HG03139 (cell line): Measurements from ENCODE around the gene RSPH10B2.
"Not testable (repeated sequence)": the region's sequence is repeated elsewhere in the genome, so short reads cannot be mapped to it uniquely, and the experiment has no call there.

Experiments
- ATAC-seq: cut with Tn5 transposase; IDR thresholded peaks from one replicate; pipeline ENCODE4 v1.9.1; 2021; ENCODE audit not compliant: unreplicated experiment

The RSPH10B2 gene

GRCh38 chr7:6753964-6754363 lies at the start of gene RSPH10B2:
Gene RSPH10B2 (plus strand): TSS chr7:6754103. CDS start chr7:6757678, 3,575 bp downstream.
- ATAC-seq: not testable (repeated sequence)

- ATAC-seq: peak; percentile 22
These were observed 47.8 kb upstream of the RSPH10B2 start for GRCh38 chr7:6705959-6706665.

DNA sequence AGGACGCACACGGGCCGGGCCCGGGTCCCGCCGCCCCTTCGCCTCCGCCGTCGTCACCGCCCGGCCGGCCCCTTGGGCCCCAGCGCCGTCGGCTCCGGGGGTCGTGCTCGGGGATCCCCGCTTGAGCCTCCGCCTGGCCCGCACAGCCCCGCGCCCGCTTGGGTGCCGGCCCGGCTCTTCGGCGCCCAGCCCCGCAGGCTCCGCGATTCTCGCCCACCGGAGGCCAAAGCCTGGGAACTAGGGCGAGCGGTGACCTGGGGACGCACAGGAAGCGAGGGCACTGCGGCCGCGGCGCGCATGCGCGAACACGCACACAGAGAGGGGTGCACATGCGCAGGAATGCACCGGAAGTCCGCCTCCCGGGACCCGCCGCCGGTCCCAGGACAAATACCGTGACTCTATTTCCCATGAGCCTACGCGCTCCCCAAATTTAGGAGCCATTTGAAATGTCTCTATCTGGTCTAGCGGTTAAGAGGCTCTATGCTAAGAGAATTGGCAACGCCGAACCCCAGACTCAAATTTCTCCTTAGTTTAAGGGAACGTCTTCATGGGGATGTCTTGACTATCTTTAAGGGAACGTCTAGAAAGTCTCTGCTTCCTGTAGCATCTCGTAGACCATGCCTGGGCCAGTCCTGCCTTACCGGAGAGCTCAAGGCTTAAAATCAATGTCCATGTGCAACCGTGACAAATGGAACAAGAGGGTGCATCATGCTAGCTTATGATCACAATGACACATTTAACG lies 47.1 kb upstream of the RSPH10B2 start, which contains the start of gene ZNF12:
ZNF12 (minus strand) TSS at position 282 of the 742 bp plus-strand sequence. CDS start 1,774 bp downstream, outside the sequence.
- ATAC-seq: peak; percentile 80

GRCh38 chr7:6708304-6708703 lies 45.6 kb upstream of the RSPH10B2 start:
- ATAC-seq: no peak

DNA sequence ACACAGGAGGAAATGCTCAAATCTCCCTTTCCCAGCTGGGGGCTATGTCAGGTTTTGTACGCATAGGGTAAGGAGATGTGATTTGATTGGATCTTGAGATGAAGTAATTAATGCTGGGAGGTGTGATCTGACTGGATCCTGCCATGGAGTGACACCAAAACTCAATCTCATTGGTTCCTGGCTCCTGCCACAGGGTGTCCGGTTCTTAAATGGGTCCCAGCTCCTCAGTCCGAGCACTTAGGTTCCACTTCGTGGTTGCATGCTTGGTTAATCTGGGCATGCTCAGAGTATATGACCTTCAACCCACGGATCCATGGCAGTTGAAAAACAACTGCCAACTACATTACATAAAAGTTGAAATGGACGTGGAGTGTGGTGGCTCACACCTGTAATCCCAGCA lies 44.1 kb upstream of the RSPH10B2 start:
- ATAC-seq: no peak

- ATAC-seq: no peak
These were observed 39.5 kb upstream of the RSPH10B2 start for GRCh38 chr7:6714360-6714759.

DNA sequence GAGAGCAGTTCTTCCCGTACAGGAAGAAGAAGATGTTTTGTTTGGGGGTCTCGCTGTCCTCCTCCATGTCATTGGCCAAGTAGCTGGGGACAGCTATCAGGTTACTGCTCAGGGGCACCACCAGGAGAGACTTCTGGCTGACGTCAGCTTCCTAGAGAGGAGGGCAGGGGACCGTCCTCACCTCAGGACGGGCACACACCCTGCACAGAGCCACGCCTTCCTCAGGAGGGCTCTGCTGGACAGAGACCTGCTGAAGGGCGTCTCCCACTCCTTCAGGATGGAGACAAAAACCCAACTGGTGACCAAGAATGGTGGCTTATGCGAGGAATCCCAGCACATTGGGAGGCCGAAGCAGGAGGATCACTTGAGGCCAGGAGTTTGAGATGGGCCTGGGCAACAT lies 38.0 kb upstream of the RSPH10B2 start:
- not testable (repeated sequence) for ATAC-seq

DNA sequence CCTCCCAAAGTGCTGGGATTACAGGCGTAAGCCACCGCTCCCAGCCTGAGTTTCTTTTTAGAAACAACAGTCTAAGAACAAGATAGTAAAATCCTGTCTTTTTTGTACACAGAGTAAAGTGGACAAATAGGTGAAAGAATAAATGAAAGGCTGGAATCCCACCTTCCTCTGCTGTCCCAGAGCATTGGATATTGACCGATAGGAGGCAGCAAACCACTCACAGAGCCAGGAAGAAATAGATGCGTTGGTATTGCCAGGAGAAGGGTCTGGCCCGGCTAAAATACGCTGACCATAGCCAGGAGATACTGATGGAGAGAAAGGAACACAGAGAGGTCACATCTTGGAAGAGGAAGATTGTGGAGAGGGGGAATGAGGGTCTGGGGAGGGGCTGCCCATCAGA lies 35.8 kb upstream of the RSPH10B2 start:
- no peak for ATAC-seq

- ATAC-seq: not testable (repeated sequence)
These were observed 29.6 kb upstream of the RSPH10B2 start for GRCh38 chr7:6724351-6724750.

GRCh38 chr7:6725003-6725402 lies 28.9 kb upstream of the RSPH10B2 start:
- peak; percentile 46 for ATAC-seq

GRCh38 chr7:6726341-6726740 lies 27.6 kb upstream of the RSPH10B2 start:
- ATAC-seq: not testable (repeated sequence)

DNA sequence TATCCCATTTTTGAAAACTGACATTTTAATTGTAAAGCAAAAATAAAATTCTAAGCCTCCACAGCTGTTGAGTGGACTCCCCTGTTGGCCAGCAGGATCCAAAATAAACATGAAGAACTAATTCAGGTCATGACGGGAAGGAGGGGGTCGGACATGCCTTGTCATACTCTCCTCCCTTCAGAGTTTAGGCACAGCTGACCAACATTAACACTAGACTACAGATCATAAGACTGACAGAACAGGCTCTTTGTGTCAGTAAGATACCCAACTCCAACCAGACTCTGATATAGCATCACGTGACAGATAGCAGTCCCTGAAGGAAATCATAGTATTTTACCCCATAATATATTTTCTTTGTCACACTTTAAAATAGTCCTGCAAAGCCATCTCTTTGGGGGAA lies 26.2 kb upstream of the RSPH10B2 start:
- ATAC-seq: no peak

- ATAC-seq: not testable (repeated sequence)
These were observed 24.9 kb upstream of the RSPH10B2 start for GRCh38 chr7:6728893-6729491.

- ATAC-seq: peak; percentile 93
These were observed 24.2 kb upstream of the RSPH10B2 start for GRCh38 chr7:6729492-6730342.

GRCh38 chr7:6730343-6730633 lies 23.6 kb upstream of the RSPH10B2 start:
- no peak for ATAC-seq

GRCh38 chr7:6738415-6738814 lies 15.5 kb upstream of the RSPH10B2 start:
- ATAC-seq: not testable (repeated sequence)

DNA sequence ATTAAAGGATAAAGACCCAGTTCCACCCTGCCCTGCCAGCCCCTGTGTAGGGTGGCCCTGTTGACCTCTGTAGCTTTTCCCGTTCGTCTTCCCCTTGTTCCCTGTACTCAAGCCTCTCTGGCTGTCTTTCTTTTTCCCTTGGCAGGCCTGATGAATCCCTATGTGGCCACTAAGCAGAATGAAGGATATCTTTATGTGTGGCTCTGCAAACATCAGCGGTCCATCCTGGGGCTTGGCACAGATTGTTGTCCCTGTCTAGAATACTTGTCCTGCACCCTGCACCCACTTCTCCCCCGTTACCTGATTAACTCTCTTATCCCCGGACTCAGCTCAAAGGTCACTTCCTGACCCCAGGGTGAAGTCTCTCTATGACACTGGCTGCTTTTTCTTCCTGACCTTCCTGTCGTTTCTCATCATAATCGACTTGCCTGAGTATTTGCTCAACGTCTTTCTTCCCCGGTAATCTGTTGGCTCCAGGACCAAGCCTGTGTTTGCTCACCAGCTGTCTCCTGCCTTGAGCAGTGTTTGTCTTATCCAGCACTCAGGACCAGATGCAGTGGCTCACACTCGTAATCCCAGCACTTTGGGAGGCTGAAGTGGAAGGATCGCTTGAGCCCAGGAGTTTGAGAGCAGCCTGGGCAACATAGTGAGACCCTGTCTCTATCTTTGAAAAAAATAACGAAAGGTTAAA lies 9.3 kb upstream of the RSPH10B2 start:
- not testable (repeated sequence) for ATAC-seq

GRCh38 chr7:6749335-6749734 lies 4.6 kb upstream of the RSPH10B2 start:
- not testable (repeated sequence) for ATAC-seq

DNA sequence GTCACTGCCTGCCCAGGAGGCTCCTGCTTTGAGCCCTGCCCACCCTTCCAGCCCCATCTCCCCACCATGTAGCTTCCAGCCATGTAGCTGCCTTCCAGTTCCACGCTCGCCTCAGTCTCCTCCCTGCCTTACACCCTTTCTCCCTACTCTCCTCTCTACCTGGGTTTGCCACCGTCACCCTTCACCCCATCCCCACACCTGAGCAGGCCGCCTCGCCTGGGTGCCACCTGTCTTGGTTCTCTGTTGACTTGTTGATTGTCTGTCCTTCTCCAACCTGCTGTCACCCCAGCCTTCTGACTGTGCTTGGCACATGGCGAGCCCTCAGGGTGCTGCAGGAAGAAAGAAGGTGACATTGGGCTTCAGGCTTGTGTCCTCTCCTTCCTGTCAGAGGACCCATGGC lies 3.7 kb upstream of the RSPH10B2 start:
- not testable (repeated sequence) for ATAC-seq

DNA sequence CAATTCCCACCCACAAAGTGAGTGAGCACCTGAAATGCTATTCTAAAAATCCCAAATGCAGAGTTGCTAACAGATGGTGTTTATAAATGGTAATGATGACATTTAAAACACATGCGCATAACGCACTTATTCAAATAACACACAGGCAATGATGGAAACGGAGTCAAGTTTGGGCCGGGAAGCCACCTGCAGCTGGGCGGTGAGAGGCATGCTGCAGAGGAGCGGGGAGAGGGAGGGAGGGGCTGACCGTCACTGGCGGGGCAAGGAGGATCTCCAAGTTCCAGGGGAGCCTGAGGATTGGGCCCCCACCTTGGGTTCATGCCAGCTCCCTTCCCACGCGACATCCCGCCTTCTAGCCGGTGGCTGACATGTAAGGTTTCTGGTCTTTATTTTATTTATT lies 7.3 kb downstream of the RSPH10B2 start:
- not testable (repeated sequence) for ATAC-seq
